Suppressor macrophage treated with lipopolysaccharide for 1 hour (primary cell): Measurements from ENCODE around the gene DDX3X.
A peak's percentile ranks its signal among the peaks of the same experiment; 100 is the strongest.
"Not testable (repeated sequence)": the region's sequence is repeated elsewhere in the genome, so short reads cannot be mapped to it uniquely, and the experiment has no call there.

Experiments used
- DNase-seq, 3 donors: peaks; one replicate each; pipeline ENCODE4 v3.0.0-alpha.2; 2020 to 2022

Gene DDX3X

DNA sequence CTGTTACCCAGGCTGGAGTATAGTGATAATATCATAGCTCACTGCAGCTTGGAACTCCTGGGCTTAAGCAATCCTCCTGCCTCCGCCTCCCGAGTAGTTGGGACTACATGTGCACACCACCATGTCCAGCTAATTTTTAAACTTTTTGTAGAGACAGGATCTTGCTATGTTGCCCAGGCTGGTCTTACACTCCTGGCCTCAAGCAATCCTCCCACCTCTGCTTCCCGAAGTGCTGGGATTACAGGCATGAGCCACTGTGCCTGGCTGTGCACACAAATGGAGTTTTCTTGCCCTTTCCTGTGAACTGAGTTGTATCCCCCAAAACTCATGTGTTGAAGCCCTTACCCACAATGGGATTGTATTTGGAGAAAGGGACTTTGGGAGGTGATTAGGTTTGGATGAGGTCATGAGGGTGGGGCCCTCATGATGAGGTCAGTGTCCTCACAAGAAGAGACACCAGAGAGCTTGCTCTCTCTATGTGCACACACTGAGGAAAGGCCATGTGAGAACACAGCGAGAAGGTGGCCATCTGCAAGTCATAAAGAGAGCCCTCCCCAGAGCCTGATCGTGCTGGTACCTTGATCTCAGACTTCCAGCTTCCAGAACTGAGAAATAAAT, 40.1 kb downstream of the DDX3X start:
- DNase-seq: no peak

DNA sequence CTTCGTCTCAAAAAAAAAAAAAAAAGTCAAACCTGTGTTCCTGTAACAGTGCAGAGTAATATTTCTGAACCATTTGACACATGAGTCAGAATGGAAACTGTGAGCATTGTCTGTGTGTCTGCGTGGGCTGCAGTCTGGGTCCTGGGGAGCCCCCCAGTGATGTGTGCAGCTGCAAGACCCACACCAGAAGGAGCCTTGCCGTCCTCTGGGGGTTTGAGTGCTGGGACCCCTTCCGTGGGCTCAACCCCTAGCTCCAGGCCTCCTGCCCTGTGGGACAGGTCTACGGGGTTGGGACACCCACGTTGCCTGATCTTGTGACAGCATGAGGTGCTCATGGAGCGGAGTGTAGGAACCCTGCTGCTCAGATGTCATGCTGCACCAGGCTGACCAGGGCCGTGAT, 43.7 kb downstream of the DDX3X start:
- peak in 1 of 3 donors; percentile 25 for DNase-seq

DNA sequence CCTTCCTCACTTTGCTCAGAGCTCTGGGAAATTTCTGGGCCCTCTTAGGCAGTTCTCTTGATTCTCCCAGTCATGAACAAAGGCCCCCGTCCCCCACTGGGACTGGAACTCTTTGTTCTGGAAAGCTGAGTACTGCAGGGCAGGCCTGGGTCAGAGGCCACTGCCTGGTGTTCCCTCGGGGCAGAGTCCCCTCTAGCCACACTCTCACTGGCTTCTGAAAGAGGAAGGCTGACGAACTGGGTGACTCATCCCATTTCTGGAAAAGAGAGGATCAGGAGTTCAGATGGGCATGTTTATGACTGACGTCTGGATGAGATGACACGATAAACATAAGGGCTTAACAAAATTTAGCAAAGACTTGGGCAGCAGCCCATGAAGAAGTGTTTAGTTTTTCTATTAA, 47.7 kb downstream of the DDX3X start:
- DNase-seq: peak; percentile 83 to 91 (median 89)

DNA sequence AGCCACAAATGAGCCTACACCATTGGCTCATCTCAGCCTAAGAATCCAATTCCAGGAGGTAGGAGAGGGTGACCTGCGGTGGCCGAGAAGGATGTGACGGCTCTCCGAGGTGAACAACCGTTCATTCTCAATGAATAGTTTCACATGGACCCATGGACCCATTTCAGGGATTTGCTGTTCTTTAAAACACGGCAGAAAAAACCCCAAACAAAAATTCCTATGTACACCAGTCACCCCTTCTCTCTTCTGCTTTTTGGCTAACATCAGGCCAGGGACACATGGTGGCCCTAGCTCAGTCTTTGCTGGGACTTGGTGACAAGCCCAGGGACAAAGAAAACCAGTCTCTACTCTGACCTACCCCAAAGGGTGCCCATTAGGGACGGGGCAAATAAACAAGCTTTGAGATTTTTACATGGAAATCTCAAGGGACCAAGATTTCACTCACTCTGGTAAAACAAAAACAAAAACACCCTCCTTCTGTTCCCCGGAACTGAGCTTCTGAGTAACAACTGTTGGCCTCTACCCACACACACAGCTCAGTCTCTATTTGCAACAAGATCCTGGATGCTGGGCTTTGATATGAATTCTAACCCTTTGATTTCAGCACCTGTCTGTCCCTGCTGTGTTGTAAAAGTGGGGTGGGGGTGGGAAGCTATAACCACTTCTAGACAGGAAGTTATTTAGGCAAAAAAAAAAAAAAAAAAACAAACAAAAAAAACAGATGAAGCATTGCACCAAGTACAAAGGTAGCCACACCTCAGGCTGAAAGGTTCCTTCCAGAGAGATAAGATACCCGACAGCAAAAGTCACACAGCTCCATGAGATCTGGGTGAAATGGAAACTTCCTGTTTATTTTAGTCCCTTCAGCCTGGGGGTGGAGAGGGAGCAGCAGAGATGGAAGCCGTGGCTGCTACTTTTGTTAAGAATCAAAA, 49.0 kb downstream of the DDX3X start:
- peak; percentile 57 to 63 (median 62) for DNase-seq

DNA sequence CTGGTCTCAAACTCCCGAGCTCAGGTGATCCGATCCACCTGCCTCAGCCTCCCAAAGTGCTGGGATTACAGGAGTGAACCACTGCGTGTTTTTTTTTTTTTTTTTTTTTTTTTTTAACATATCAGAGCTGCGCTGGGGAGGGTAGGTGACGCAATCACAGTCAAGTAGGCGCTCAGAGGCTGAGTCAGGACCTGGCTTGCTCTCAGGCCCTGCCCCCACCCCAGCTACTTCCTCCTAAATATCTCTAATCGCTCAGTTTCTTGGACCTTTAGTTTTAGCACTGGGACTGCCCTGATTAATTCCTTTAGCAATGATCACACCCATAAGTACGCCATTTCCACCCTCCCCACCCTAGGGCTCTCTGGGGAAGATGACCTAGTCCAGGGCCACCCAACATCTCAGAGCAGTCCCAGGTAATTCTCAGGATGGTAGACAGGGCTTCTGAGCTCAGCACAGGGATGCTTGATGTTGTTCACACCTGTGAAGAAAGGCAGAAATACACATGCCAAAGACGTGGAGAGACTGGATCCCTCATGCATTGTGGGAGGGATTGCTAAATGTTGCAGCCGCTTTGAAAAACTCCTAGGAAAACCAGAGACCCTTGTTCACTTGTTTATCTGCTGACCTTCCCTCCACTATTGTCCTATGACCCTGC, 50.2 kb downstream of the DDX3X start:
- peak; percentile 88 to 91 (median 88) for DNase-seq

DNA sequence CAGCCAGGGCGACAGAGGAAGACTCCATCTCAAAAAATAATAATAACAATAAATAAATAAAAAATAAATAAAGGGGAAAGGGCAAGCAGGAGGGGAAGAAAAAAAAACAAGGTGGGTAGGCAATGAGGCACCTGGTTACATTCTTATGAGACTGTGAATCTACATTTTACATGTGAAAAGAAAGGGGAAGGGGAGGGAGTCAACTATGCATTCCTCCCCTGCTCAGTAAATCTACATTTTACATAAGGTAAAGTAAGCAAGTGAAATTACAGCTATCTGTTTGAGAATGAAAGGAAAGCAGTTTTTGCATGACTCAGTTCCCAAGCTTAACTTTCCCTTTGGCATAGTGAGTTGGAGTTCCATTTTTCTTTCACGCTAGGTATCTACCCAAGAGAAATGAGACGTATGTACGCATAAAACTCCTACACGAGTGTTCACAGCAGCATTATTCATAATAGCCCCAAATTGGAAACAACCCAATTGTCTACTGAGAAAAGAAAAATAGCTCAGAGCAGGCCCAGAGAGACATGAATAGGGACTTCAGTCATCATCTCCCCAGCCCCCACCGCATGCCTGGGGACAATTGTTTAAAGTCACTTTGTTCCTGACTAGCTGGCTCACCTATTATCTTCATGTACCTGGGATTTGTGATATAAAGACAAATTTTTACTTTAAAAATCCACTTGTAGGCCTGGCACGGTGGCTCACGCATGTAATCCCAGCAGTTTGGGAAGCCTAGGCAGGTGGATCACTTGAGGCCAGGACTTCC, 52.4 kb downstream of the DDX3X start:
- peak; percentile 26 to 60 (median 41) for DNase-seq

DNA sequence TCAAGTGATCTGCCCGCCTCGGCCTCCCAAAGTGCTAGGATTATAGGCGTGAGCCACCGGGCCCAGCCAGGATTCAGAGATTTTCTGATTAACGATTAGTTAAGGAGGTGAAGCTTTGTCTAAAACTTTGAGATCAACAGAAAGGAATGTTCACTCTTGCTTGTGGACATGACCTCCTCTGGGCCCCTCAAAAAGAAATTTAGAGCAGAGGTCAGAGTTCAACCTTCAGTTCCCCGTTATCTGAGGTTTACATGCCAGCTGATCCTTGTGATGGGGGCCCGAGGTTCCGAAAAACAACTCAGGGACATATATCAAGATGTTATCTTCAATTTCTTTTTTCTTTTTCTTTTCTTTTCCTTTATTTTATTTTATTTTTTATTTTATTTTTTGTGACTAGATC, 54.6 kb downstream of the DDX3X start:
- DNase-seq: no peak

DNA sequence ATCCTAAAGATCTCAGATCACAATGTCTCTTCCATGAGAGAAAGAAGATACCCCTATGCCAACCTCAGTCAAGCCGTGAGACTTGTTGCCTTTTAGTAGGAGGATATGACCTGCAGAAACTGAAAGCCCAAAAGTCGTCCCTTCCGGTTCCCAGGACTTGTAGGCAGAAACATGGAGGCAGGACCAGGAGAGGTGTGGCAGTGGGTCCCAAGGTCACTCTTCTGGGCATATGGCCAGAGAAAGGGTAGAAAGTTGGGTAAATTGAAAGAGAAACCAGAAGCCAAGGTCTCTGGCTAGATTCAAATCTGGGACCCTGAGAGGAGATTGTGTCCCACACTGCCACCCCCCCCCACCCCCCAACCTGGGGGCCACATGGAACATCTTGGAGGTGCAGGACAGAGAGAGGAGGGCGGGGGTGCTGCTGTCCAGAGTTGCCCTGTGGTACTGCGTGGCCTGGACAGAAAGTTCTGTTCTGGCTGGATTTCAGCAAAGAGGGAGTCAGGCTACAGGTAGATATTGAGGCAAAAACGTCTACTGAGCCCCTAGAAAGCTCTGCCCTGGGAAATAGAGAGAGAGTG, 55.4 kb downstream of the DDX3X start:
- no peak for DNase-seq

DNA sequence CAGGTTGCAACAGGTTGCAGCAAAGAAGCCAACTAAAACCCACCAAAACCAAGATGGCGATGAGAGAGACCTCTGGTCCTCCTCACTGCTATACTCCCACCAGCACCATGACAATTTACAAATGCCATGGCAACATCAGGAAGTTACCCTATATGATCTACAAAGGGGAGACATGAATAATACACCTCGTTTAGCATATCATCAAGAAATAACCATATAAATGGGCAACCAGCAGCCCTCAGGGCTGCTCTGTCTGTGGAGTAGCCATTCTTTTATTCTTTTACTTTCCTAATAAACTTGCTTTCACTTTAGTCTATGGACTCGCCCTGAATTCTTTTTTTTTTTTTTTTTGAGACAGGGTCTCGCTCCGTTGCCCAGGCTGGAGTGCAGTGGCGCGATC, 56.6 kb downstream of the DDX3X start:
- DNase-seq: not testable (repeated sequence)

DNA sequence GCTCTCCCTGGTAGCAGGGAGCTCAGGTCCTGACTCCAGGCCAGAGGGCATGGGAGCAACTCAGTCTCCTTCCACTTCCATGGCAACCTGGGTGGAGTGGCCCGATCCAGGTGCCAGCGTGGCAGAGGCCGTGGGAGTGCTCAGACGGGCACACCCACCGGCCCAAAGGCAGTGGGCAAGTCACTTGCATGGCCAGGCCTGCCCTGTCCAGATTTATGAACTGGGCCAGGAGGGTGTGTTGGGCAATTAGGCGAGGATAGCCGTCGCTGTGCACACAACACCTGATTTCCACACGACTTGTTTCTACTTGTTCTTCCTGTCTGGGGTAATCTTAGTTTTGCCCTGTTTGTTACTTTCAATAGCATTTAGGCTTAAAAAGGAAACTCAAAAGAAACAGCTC, 57.6 kb downstream of the DDX3X start:
- no peak for DNase-seq

DNA sequence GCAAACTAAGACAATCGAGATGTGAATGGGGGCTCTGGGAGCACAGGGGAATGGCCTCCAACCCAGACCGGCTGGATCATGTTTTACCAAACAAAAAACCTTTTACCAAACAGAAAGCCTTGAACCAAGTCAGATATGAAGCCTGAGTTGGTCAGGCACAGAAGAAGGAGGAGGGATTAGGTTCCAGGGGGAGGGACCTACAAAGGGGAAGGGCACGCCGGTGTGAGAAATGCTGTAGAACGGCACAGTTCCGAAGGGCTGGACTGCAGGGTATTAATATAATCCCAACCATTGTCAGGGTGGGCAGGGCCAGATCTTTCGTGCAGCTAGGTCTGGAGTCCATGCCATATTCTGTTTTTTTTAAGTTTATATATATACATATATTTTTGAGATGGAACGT, 60.3 kb downstream of the DDX3X start:
- DNase-seq: no peak

DNA sequence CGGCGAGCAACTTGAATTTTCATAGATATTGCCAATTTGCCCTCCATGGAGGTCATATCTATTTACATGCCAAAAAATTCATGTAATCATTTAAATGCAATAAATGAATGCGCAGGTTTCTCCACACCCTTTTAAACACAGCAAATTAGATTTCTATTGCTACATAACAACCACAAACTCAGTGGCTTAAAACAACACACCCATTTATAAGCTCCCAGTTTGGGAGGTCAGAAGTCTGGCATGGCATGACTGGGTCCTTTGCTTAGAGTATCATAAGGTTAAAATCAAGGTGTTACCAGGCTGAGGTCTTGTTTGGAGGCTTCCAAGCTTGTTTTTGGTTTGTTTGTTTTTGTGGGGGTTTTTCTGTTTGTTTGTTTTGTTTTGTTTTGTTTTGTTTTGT, 63.3 kb downstream of the DDX3X start:
- no peak for DNase-seq

DNA sequence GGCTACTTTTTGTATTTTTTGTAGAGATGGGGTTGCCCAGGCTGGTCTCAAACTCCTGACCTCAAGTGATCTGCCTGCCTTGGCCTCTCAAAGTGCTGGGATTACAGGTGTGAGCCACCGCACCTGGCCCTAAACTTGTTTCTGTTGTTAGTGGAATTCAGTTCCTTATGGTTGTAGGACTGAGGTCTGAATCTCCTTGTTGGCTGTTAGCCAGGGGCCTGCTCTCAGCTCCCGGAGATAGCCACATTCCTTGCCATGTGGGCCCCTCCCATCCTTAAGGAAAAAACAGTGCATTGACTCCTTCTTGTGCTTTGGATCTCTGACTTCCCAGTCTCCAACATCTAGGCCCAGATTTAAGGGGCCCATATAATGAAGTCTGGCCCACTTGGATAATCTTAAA, 63.8 kb downstream of the DDX3X start:
- no peak for DNase-seq

DNA sequence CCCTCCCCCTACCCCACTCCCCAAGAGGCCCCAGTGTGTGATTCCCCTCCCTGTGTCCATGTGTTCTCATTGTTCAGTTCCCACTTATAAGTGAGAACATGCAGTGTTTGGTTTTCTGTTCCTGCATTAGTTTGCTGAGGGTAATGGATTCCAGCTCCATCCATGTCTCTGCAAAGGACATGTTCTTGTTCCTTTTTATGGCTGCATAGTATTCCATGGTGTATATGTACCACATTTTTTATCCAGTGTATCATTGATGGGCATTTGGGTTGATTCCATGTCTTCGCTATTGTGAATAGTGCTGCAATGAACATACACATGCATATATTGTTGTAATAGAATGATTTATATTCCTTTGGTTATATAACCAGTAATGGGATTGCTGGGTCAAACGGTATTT, 68.6 kb downstream of the DDX3X start:
- DNase-seq: not testable (repeated sequence)

DNA sequence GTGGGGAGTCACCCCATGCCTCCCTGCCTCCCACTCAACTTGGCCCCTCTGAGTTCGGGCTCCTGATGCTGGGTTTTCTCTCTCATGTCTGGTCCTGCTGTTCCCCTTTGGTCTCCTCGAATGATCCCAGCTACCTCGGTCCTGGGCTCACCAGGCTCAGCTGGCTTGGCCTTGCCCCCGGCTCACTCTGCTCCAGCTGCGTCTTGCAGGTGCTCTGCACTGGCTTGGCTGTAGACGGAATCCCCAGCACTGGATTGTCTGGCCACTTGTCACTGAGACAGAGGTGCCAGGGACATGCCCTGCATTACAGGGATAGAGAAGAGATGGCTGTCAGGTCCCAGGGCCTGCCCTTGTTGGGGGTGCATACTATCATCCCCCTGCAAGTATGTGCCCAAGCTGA, 71.6 kb downstream of the DDX3X start:
- no peak for DNase-seq

DNA sequence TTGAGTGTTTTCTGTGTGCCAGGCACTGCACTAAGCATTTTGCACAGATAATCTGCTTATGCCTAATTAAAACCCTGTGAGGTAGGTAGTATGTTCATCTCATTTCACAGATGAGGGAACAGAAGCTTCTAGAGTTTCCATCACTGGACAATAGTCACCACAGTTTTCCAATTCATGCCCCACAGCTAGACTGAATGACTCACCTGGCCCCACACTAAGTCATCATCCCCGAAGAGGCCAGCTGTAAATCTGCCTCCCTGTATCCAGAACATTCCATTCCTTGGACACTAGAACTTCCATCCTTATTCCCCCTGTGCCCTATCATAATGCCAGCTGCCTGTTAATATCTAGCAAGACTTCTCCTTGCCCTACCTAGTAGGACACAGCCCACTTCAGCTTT, 72.2 kb downstream of the DDX3X start:
- DNase-seq: no peak

DNA sequence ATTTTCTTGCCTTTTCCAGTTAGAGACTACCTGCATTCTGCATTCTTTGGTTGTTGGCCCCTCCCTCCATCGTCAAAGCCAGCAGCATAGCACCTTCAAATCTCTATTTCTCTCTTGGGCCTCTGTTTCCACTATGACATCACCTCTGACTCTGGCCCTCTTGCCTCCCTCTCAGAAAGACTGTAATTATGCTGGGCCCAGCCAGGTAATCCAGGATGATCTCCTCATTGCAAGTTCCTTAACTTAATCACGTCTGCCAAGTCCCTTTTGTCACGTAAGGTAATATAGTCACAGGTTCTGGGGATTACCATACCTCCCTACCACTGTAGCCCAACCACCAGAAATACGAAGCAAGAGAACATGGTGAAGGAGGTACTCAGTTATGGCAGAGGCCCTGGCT, 73.9 kb downstream of the DDX3X start:
- DNase-seq: no peak

DNA sequence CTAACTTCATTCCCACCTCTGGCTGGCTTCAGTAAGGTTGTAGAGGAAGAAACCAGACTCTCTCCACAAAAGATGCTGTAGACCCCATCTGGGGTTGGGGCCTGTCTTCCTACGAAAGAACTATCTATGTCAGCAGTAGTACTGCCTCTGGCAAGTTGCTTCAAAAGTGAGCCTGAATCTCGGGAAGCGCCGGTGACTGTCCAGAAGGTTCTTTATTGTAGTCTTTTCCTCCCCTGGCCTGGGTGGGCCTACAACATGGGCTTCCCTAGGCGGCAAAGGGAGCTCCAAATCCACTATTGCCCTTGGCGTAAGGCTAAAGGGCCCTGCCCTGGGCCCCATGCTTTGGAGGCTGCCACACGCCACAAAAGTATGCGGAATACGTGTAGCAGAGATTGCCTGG, 74.6 kb downstream of the DDX3X start:
- DNase-seq: no peak

DNA sequence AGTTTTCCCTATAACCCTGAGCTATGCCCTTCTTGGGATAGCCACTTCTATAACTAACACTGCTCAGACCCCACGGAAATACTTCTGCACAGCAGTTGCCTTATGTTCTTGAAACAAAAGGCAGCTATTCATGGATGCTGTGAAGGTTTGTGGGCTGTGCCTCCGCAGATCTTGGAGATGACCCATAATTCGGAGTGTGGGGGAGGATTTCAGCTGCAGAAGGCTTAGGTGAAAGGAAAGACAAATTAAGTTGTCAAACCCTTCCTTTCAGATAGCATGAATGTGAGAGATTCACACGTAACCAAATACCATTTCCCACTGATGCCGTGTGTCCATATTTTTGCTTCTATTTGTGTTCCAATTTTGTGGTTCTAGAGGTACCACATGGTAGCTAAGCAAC, 75.0 kb downstream of the DDX3X start:
- no peak for DNase-seq

DNA sequence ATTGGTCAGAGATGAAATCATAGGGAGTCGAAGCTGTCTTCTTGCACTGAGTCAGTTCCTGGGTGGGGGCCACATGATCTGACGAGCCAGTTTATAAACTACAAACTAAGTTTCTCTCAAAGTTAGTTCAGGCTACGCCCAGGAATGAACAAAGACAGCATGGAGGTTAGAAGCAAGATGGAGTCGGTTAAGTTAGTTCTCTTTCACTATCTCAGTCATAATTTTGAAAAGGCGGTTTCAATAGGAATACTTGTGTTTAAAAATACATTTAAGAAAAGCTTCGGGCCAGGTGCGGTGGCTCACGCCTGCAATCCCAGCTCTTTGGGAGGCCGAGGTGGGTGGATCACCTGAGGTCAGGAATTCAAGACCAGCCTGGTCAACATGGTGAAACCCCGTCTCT, 77.3 kb downstream of the DDX3X start:
- not testable (repeated sequence) for DNase-seq

DNA sequence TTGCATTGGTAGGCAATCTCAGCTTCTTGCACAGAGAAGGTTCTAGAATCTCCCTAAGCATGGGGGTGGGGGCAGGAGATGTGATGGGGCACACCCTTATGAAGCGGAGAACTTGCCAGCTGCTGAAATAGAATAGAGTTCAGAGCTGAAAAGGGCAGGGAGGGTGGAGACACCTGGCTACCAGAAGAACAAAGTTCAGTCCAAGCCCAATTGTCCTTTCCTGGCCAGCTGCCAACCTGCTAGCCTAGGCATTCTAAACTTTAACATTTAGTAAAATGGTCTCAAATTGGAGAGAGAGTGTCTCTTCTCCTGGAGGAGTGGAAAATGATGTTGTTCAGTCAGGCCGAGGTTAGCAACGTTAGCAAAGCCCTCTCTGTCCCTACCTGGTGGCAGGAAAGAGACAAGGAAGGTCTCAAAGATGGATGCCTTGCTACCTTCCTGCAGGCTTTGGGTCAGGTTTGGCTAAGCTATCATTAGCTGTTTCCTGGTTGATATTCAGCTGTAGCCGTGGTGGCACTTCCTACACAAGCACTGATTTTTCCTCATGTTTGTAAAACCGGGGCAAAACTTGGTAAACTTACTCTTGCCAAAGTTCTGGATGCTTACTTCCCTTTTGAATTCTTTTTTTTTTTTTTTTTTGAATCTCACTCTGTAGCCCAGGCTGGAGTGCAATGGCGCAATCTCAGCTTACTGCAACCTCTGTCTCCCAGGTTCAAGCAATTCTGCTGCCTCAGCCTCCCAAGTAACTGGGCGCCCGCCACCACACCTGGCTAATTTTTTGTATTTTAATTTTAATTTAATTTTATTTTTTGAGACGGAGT, 78.5 kb downstream of the DDX3X start:
- peak; percentile 12 to 38 (median 37) for DNase-seq
